Astrocyte of the cerebellum (primary cell): ENCODE data around the gene SST.

Experiments used
- DNase-seq: peaks from one replicate; pipeline ENCODE4 v3.0.0-alpha.2; 2011; ENCODE audit warnings: low read depth
- H3K4me3 ChIP-seq: 2 replicates; pipeline ENCODE4 v1.5.1; 2011; ENCODE audit warnings: mild to moderate bottlenecking, low read depth, low read length, moderate library complexity
- in situ Hi-C: cut with HindIII; loops from 2 replicates; pipeline ENCODE4 v1.10.0; 2017; ENCODE audit warnings: low sequenced_read_pairs
- TF ChIP-seq, protein P1 (sequence below): IDR thresholded peaks from 2 replicates; pipeline ENCODE4 v1.5.1; 2012; ENCODE audit warnings: low read length, low read depth, moderate library complexity, mild to moderate bottlenecking; ENCODE audit errors: missing control alignments

Gene SST

DNA sequence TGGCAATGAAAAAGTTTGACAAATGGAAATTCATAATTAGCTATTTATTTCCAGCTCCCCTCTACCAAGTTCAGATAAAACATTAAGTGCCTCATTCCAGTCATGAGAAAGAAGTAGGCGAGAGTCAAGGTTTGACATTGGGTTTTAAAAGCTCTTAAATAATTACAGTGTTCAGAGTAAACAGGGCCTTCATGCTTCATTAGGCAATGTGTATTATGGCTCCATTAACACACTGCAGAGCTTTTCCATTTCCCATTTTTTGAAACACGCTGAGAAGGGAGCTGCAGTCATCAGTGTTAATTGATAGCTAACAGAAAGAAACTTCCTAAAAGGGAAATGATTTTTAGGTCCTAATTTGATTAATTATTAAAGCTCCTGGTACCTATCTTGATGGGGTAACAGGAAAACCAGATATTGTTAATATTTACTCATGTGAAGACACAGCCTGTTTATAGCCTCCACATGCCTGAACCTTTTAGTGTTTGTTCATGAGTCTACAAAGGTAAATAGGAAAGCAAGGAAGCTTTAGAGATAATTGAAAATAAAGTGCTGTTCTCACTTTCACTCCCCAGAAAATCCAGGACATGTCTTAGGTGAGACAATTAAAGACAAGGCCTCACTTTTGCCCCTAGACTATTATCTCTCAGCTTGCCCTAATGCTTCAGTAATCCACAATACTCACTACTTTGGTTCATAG lies 28.7 kb downstream of the SST start:
- in situ Hi-C loops: no loop called here
- TF ChIP-seq, protein P1, sequence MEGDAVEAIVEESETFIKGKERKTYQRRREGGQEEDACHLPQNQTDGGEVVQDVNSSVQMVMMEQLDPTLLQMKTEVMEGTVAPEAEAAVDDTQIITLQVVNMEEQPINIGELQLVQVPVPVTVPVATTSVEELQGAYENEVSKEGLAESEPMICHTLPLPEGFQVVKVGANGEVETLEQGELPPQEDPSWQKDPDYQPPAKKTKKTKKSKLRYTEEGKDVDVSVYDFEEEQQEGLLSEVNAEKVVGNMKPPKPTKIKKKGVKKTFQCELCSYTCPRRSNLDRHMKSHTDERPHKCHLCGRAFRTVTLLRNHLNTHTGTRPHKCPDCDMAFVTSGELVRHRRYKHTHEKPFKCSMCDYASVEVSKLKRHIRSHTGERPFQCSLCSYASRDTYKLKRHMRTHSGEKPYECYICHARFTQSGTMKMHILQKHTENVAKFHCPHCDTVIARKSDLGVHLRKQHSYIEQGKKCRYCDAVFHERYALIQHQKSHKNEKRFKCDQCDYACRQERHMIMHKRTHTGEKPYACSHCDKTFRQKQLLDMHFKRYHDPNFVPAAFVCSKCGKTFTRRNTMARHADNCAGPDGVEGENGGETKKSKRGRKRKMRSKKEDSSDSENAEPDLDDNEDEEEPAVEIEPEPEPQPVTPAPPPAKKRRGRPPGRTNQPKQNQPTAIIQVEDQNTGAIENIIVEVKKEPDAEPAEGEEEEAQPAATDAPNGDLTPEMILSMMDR: no peak
- DNase-seq: no peak
- H3K4me3 ChIP-seq: no peak overlapping the region

DNA sequence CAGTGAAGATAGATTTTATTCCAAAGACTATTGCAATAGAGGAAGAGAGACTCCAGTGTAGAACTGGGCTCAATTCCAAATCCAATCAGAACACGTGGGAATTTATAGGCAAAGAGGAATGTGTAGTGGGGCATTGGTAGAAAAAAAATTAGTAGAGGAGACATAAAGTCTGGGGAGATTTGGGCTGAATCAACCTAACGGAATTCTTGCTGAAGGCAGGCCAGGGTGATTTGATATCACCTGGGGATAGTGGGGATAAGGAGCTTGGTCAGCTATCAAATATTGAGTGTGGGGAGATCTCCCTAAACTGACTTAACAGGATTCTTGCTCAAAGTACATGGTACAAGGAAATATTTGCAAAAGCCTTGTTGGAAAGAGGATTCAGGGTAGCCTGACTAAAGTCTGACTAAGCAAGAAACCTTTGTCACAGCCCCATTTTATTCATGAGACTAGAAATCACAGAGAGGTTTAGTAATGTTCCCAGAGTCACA lies 29.6 kb downstream of the SST start:
- TF ChIP-seq, protein P1: no peak
- DNase-seq: no peak
- in situ Hi-C loops: no loop called here
- no peak overlapping the region for H3K4me3 ChIP-seq

DNA sequence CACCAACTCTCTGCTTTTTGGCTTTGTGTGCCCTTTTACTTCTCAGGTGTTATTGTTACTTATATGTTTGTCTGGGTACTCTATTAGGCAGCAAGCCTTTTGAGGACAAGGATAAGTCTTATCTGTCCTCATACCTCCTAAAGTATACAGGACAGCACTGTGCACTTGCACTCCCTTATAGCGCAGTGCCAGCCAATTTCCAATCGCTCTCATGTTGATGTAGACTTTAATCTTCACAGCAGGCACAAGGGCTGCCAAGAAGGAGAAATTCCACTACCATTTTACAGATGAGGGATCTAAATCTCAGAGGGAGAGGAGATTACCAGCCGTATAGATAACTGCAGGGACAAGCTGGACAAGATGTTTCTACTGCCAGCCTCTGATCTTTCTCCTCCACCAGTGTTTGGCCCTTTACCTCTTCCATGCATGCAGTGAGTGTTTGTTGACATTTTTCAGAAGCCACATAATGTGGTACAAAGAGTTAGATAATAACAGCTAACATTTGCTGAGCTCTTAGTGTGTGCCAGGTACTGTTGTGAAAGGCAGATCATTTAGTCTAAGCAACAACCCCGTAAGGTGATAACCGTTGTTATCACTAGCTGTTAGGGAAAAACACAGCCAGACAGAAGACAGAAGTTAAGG lies 30.1 kb downstream of the SST start:
- TF ChIP-seq, protein P1: no peak
- no peak for DNase-seq
- in situ Hi-C loops: no loop called here
- no peak overlapping the region for H3K4me3 ChIP-seq

DNA sequence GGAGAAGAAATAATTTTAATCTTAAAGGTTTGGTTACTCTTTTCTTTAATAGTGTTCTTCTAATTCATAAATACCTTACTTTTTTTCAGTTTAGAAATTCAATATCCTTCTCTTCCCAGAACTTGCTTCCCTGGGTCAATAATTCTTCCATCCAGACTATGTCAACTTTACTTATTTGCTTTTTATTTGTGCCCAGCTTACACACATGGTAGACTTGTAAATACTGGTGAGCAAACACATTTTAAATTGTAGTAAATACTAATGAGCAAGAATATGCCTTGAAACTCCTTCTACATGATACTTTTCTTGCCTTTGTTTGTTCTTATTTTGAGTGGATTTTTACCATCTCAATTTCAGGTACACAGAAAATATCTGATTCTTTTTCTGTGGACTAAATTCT lies 33.7 kb downstream of the SST start:
- TF ChIP-seq, protein P1: no peak
- in situ Hi-C loops: no loop called here
- DNase-seq: no peak
- H3K4me3 ChIP-seq: no peak overlapping the region

DNA sequence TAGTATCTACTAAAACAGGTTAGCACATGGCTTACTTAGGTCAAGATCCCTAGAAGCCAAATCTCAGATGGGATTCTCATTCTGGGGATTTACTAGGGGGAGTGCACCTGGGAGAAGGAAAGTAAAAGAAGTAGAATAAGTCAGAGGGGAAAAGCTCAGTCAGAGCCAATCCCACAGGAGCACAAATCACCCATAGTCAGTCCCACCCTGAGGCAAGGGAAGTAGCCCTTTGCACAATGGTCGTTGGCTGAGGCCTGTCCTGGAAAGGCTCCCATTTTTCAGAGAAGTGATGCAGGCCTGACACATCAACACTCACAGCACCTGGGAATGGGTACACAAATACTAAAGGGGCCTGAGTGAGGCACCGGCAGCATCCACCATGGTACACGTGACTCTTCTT lies 39.8 kb downstream of the SST start:
- in situ Hi-C loops: no loop called here
- TF ChIP-seq, protein P1: no peak
- H3K4me3 ChIP-seq: no peak overlapping the region
- no peak for DNase-seq

DNA sequence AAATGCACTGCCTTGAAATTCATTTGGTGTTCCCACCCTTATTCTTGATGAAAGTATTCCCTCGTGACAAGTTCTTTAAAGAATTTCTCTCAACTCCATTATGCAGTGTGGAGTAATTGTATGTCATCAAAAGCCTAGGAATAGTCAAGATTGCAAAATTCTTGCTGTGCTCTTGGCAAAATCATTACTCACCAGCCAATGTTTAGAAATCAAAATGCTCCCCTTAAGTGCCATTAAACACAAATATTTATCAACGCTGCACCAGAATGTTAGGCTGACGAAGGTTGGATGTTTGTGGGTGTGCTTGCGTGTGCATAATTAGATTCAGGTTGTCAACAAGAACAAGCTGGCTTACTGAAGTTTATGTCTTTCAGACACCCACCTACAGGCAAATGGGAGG lies 40.5 kb downstream of the SST start:
- no peak overlapping the region for H3K4me3 ChIP-seq
- in situ Hi-C loops: no loop called here
- no peak for DNase-seq
- TF ChIP-seq, protein P1: no peak
